ENCODE results near the gene ANKRD23. TPM values are rescaled to one million over a fixed set of nuclear protein-coding genes. Genes with fewer than 3 reads are reported as not detected.

ANKRD23 gene
- total RNA-seq, 1 donor from 2014 or later = 8.8 TPM

GRCh38 chr2:96872591-96873349 lies 28.9 kb upstream of the ANKRD23 start:
- intact Hi-C loops (cut with micrococcal nuclease) = loop anchor here (2.0 to 5.0 kb wide), 2 partner anchors 14 to 40 kb away; no protein-coding TSS in a partner anchor
- H3K9me3 Mint-ChIP-seq = no peaks in the 10 kb centered on the region
- H3K27me3 Mint-ChIP-seq (ENCODE audit: insufficient read depth) = peaks cover 30% of the 10 kb centered on the region
- peaks cover 5% of the 10 kb centered on the region for H3K36me3 Mint-ChIP-seq (ENCODE audit: low read depth)
- peaks cover 30% of the 10 kb centered on the region for H3K4me1 Mint-ChIP-seq (ENCODE audit: low read depth)
- no peak overlapping the region for H3K27ac Mint-ChIP-seq
- DNase-seq (ENCODE audit: low spot score) = no peak
- H3K4me3 Mint-ChIP-seq = no peak overlapping the region

- intact Hi-C loops (cut with micrococcal nuclease) = loop anchor here (1.0 to 5.0 kb wide), 2 partner anchors 42 to 92 kb away; no protein-coding TSS in a partner anchor
- Mint-ChIP-seq H3K27ac (peak overlapping the region; percentile 83), H3K36me3 (ENCODE audit: low read depth) (peaks cover 9% of the 10 kb centered on the region), H3K27me3 (ENCODE audit: insufficient read depth) (peaks cover 24% of the 10 kb centered on the region), H3K4me1 (ENCODE audit: low read depth) (peaks cover 43% of the 10 kb centered on the region), H3K4me3 (peak overlapping the region; percentile 90), H3K9me3 (no peaks in the 10 kb centered on the region)
- peak; percentile 47 for DNase-seq (ENCODE audit: low spot score)
These were observed 26.9 kb upstream of the ANKRD23 start for GRCh38 chr2:96870626-96871255.

GRCh38 chr2:96869822-96870625 lies 26.2 kb upstream of the ANKRD23 start, which contains the start of gene SEMA4C:
SEMA4C (minus strand) TSS chr2:96870080; CDS start chr2:96867886, 2,194 bp downstream.
- peak within 1 kb of the TSS; percentile 90 for H3K4me3 Mint-ChIP-seq
- peaks cover 12% of the 10 kb centered on the region for H3K36me3 Mint-ChIP-seq (ENCODE audit: low read depth)
- peak within 1 kb of the TSS; percentile 83 for H3K27ac Mint-ChIP-seq
- H3K4me1 Mint-ChIP-seq (ENCODE audit: low read depth) = peaks cover 43% of the 10 kb centered on the region
- intact Hi-C loops (cut with micrococcal nuclease) = loop anchor here (1.0 to 5.0 kb wide), 2 partner anchors 42 to 92 kb away; no protein-coding TSS in a partner anchor
- DNase-seq (ENCODE audit: low spot score) = peak; percentile 48
- H3K27me3 Mint-ChIP-seq (ENCODE audit: insufficient read depth) = peaks cover 24% of the 10 kb centered on the region
- no peaks in the 10 kb centered on the region for H3K9me3 Mint-ChIP-seq

- Mint-ChIP-seq H3K4me3 (no peak overlapping the region), H3K36me3 (ENCODE audit: low read depth) (peaks cover 12% of the 10 kb centered on the region), H3K9me3 (no peaks in the 10 kb centered on the region), H3K4me1 (ENCODE audit: low read depth) (peaks cover 40% of the 10 kb centered on the region), H3K27ac (no peak overlapping the region), H3K27me3 (ENCODE audit: insufficient read depth) (peaks cover 24% of the 10 kb centered on the region)
- DNase-seq (ENCODE audit: low spot score) = no peak
- intact Hi-C loops (cut with micrococcal nuclease) = no loop called here
These were observed 25.5 kb upstream of the ANKRD23 start for GRCh38 chr2:96869281-96869821.

- peak overlapping the region; percentile 81 for H3K27ac Mint-ChIP-seq
- H3K36me3 Mint-ChIP-seq (ENCODE audit: low read depth) = peaks cover 12% of the 10 kb centered on the region
- intact Hi-C loops (cut with micrococcal nuclease) = loop anchor here (1.0 kb wide), 1 partner anchor 10 kb away; the partner anchor contains the start of gene ANKRD39
- DNase-seq (ENCODE audit: low spot score) = peak; percentile 52
- H3K4me1 Mint-ChIP-seq (ENCODE audit: low read depth) = peaks cover 33% of the 10 kb centered on the region
- H3K27me3 Mint-ChIP-seq (ENCODE audit: insufficient read depth) = peaks cover 24% of the 10 kb centered on the region
- peak overlapping the region; percentile 83 for H3K4me3 Mint-ChIP-seq
- no peaks in the 10 kb centered on the region for H3K9me3 Mint-ChIP-seq
These were observed 24.9 kb upstream of the ANKRD23 start for GRCh38 chr2:96868555-96869280.

- Mint-ChIP-seq H3K4me3 (peak overlapping the region; percentile 83), H3K4me1 (ENCODE audit: low read depth) (peaks cover 29% of the 10 kb centered on the region), H3K27me3 (ENCODE audit: insufficient read depth) (peaks cover 20% of the 10 kb centered on the region), H3K27ac (peak overlapping the region; percentile 81), H3K36me3 (ENCODE audit: low read depth) (peaks cover 18% of the 10 kb centered on the region), H3K9me3 (no peaks in the 10 kb centered on the region)
- no peak for DNase-seq (ENCODE audit: low spot score)
- intact Hi-C loops (cut with micrococcal nuclease) = loop anchor here (1.0 kb wide), 1 partner anchor 10 kb away; the partner anchor contains the start of gene ANKRD39
These were observed 24.1 kb upstream of the ANKRD23 start for GRCh38 chr2:96867756-96868554.

GRCh38 chr2:96866986-96867755 lies 23.4 kb upstream of the ANKRD23 start:
- Mint-ChIP-seq H3K4me1 (ENCODE audit: low read depth) (peaks cover 29% of the 10 kb centered on the region), H3K9me3 (no peaks in the 10 kb centered on the region), H3K4me3 (peak overlapping the region; percentile 83), H3K27ac (peak overlapping the region; percentile 81), H3K27me3 (ENCODE audit: insufficient read depth) (peaks cover 12% of the 10 kb centered on the region), H3K36me3 (ENCODE audit: low read depth) (peaks cover 18% of the 10 kb centered on the region)
- DNase-seq (ENCODE audit: low spot score) = no peak
- intact Hi-C loops (cut with micrococcal nuclease) = no loop called here

- intact Hi-C loops (cut with micrococcal nuclease) = no loop called here
- peaks cover 18% of the 10 kb centered on the region for H3K36me3 Mint-ChIP-seq (ENCODE audit: low read depth)
- H3K9me3 Mint-ChIP-seq = no peaks in the 10 kb centered on the region
- H3K4me3 Mint-ChIP-seq = peak overlapping the region; percentile 83
- H3K27me3 Mint-ChIP-seq (ENCODE audit: insufficient read depth) = peaks cover 9% of the 10 kb centered on the region
- no peak for DNase-seq (ENCODE audit: low spot score)
- peaks cover 29% of the 10 kb centered on the region for H3K4me1 Mint-ChIP-seq (ENCODE audit: low read depth)
- H3K27ac Mint-ChIP-seq = no peak overlapping the region
These were observed 22.8 kb upstream of the ANKRD23 start for GRCh38 chr2:96866586-96866985.

GRCh38 chr2:96866149-96866548 lies 22.3 kb upstream of the ANKRD23 start:
- H3K36me3 Mint-ChIP-seq (ENCODE audit: low read depth) = peaks cover 18% of the 10 kb centered on the region
- intact Hi-C loops (cut with micrococcal nuclease) = no loop called here
- H3K9me3 Mint-ChIP-seq = no peaks in the 10 kb centered on the region
- H3K27ac Mint-ChIP-seq = no peak overlapping the region
- H3K4me3 Mint-ChIP-seq = no peak overlapping the region
- H3K27me3 Mint-ChIP-seq (ENCODE audit: insufficient read depth) = peaks cover 7% of the 10 kb centered on the region
- no peak for DNase-seq (ENCODE audit: low spot score)
- H3K4me1 Mint-ChIP-seq (ENCODE audit: low read depth) = peaks cover 27% of the 10 kb centered on the region

- H3K36me3 Mint-ChIP-seq (ENCODE audit: low read depth) = peaks cover 17% of the 10 kb centered on the region
- peak overlapping the region; percentile 33 for H3K4me3 Mint-ChIP-seq
- H3K4me1 Mint-ChIP-seq (ENCODE audit: low read depth) = peaks cover 22% of the 10 kb centered on the region
- no peaks in the 10 kb centered on the region for H3K9me3 Mint-ChIP-seq
- no peak overlapping the region for H3K27ac Mint-ChIP-seq
- intact Hi-C loops (cut with micrococcal nuclease) = no loop called here
- peaks cover 2% of the 10 kb centered on the region for H3K27me3 Mint-ChIP-seq (ENCODE audit: insufficient read depth)
- DNase-seq (ENCODE audit: low spot score) = no peak
These were observed 21.8 kb upstream of the ANKRD23 start for GRCh38 chr2:96865654-96866053.
